HG03175 (cell line): ENCODE measurements around the gene CARD9.
A peak's percentile ranks its signal among the peaks of the same experiment; 100 is the strongest.
"Not testable (repeated sequence)": the region's sequence is repeated elsewhere in the genome, so short reads cannot be mapped to it uniquely, and the experiment has no call there.

Source experiments
- ATAC-seq: cut with Tn5 transposase; IDR thresholded peaks from one replicate; pipeline ENCODE4 v1.9.1; 2021; ENCODE audit warnings: mild to moderate bottlenecking, moderate library complexity; ENCODE audit not compliant: unreplicated experiment

CARD9 gene

DNA sequence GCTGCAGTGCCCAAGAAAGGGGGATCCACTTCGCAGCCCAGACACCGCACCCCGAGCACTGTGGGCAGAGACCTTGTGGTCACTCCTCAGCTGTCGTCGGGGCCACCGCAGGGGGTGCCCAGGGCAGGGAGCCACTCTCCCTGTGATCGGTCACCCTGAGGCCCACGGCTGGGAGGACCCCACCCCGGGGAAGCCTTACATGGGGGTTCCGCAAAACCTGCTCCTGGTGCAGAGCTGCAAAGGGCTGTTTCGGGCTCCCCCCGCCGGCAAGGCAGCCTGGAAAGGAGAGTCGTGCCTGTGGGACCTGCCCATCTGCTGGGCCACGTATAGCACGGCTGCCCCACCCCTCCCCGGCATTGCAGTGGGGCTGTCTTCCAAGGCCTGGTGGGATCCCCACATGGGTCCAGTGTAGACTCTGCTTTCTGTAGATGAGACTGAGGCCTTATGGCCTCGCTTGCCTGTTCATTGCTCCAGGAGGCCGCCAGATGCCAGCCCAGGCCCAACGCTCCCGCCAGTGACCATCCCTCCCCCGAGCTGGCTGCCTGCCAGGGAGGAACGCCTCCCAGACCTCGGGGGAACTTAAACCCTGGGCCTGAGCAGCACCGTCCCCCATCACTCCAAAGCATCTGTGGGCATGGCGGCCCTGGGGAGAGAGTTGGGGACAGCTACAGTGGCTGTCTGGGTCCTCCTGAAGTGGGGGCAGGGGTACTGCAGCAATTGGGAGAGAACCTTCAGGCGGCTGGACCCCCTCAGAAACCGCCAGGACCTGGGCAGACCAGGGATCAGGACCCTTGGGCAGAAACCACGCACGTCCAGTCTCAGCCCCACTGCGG lies 8.3 kb downstream of the CARD9 start:
- ATAC-seq, result no peak

DNA sequence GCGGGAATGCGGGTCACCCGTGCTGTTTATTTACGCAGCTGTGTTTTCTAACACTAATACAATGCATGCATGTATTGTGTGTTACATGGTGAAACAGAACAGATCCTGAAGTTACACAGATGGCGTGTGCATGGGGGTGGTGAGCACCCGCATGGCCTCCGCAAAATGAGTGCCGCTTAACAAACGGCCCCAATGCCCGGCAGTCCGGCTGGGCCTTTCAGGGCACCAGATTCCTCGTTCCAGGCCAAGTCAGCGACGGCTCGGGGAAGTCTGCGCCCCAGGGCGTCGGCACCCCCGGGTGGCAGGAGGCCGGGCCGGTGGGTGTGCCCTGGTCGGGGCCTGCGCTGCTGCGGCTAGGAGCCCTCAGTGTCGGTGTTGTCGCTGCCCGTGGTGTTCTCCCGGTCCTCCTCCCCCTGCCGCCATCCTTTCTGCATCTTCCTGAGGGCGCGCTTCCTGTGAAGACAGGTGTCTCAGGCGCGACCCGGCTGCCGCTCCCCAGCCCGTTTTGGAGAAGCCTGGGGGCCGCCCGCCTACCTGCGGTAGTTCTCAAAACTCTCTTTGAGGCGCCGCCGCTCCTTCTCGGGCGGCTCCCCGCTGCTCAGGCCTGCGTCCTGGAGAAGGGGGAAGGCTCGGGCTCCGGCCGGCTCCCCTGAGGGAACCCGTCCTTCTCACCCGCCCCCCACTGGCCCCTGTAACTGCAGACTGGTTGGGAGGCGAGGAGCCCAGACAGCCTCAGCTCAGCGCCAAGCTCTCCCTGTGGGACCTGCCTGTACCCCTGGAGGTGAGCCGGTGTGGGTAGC lies 9.3 kb downstream of the CARD9 start:
- ATAC-seq, result no peak

DNA sequence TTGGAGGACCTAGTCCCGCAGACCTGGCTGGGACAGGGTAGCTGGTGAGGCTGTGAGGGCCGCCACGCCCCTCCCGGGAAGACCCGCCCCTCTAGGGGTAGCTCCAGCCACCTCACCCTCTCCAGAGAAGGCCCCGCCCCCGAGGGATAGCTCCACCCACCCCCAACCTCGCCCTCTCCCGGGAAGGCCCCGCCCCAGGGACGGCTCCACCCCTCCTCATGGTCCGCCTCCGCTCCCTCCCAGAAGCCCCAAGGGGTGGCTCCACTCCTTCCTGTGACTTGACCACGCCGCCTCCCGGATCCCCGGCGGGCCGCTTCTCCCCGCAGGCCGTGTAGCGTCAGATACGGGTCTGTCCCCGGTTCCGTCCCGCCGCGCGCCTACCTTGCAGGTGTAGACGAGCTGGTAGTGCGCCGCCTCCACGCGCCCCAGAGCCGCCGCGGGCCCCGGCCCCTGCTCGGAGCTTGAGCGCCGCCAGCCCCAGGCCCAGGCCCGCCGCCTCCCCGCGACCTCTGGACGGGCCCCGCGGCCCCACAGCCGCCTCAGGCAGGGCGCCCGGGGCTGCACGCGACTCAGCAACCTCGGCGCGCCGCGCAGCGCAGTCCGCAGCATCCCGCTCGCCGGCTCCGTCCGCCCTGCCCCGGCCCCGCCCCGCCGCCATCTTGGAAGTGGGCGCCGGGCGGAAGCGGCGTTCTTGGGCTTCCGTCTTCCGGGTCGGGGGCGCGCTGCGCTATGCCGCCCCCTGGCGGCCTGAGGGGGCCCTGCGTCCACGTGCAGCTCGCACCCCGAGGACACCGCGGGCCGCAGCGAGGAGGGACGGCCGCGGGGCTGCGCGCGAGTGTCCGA lies 10.1 kb downstream of the CARD9 start, which contains the start of gene DNLZ:
Gene DNLZ (minus strand): TSS at position 639 of the 843 bp plus-strand sequence. CDS start 30 bp downstream, at position 609.
- ATAC-seq, result peak; percentile 67

DNA sequence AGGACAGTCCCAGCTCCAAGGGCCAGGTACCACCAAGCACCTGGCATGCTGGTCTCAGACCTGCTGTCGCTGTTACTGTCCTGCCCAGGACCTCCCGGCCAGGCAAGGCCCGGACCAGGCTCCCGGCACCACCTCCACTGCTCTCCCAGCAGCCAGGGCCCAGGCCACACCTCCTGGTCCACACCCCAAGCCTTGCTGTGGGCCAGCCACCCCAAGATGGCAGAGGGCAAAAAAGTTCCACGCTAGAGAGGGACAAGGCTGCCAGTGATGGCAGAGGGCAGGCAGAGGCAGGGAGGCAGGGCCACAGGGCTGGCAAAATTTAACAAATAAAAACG lies 11.1 kb downstream of the CARD9 start:
- ATAC-seq, result no peak

DNA sequence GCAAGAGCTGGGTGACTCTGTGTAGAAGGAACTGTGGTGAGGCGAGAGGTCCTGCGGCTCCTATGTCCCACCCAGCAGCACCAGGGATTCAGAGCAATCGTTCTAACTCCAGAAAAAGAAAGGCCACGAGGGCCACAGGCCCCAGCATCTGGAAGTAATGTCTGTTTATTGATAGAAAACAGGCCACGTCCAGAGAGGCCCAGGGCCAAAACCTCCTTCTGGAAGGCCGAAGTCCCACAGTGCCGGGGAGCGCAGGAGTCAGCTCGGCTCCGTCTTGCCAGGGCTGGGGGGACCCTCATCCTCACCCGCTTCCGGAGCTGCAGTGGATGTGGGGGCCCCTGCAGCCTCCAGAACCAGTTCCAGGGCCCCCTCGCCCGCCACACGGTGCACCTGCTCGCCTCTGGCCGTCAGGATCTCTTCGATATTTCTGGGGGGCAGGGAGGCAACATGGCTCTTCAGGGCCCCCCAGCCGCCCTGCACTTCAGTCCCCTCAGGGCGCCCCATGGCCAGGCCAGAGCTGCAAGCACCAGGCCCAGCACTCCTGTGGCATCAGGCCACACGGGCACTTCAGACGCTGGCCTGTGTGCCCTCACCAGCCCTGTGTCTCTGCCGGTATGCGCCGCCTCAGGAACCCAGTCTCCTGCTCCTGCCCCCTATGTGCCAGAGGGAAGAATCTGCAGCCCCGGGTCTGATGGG lies 11.6 kb downstream of the CARD9 start:
- ATAC-seq, result no peak

DNA sequence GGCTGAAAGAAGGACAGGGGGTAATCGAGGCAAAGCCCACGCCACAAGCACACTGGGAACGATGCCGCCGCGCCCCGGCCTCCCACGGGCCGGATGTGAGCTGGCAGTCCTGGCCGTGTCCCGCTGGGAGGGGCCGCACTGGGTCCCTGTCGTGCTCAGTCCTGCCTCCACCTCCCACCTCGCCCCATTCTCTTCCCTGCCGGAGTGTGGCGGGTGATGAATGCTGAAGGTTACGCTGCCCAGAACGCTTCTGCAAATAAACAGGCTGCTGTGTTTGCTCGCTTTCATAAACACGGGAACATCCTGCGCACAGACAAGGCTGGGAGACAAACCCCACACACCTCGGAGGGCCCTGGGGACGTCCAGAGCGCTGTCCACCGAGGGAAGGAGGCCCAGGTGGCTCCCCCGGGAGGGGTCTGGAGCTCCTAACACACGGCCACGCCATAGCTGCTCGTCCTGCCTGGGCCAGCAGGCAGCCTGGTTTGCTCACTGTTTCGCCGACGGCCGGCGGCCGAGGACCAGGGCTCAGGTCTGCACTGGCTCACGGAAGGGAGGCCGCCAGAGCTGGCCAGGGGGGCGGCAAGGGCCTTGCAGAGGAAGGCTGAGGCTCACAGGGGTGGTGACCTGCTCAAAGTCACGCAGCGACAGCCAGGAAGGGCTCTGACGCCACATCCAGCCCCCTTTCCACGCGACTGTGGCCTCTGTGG lies 12.3 kb downstream of the CARD9 start:
- ATAC-seq, result no peak

DNA sequence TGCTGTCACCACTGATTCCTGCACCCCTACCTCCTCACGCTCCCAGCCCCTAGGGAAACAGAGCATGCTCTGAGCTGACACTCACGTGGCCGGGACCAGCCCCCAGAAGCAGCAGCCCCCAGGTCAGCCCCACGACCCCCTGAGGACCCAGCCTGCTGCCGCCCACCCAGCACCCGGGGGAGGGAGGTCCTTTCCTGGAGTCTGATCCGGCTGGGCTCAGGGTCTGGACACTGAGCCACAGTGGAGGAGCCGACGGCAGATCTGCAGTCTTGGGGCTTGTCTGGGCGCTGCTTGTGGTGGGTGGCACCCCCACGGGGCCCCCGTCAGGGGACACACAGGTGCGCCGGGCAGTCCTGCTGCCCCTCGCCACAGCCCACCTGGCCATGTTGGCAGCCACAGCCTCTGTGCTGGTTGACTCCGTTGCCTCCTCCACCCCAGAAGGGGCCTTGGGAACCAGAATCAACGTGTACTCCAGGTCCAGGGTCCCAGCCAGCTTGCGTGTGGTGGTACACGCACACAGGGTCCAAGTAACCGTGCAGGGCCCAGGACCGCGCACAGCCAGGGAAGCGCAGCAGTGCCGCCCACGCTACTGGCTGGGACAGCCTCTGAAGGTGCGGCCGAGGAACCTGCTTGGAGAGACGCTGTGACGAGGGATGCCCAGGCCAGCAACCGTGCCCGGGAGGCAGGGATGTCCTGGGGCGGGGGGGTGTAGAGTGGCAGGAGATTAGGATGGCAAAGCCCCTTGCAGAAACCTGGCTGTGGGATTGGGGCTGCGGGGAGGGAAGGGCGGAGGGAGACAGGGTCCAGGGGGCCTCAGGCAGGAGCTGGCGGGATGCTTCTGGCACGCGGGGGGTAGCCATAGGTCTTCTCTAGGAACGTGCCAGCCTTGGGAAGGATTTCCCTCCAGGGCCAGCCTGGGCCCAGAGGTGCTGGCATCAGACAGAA lies 13.4 kb downstream of the CARD9 start:
- ATAC-seq, result no peak

DNA sequence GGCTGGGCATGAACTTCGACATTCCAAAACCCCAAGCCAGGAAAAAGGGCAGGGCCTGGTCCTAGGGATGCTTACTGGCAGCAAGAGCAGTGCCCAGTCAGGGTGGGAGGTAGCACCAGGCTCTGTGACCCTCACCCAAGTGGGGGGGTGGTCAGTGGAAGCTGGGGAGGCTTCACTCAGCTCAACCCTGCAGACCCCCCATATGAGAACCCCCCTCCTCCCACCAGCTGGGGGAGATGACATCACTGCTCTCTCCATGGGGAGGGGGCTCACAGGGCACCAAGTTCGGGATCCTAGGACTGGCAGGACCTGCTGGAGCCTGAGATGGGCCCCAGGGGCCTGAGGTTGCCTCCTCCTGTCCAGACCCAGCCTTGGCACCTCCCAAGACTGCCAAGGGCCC lies 14.6 kb downstream of the CARD9 start:
- ATAC-seq, result no peak

DNA sequence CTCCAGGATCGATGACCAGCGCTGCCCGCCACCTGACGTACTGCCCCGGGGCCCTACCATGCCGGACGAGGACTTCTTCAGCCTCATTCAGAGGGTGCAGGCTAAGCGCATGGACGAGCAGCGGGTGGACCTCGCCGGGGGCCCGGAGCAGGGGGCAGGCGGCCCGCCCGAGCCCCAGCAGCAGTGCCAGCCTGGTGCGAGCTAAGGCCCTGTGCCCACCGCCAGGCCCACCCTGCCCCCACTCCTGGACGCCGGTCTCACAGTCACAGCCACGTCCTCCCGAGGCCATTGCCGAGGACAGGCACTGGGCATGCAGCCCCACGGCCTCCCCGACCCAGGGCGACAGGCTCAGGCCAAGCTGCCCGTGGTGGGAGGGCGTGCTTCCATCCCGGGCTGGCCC lies 15.5 kb downstream of the CARD9 start:
- no peak for ATAC-seq

DNA sequence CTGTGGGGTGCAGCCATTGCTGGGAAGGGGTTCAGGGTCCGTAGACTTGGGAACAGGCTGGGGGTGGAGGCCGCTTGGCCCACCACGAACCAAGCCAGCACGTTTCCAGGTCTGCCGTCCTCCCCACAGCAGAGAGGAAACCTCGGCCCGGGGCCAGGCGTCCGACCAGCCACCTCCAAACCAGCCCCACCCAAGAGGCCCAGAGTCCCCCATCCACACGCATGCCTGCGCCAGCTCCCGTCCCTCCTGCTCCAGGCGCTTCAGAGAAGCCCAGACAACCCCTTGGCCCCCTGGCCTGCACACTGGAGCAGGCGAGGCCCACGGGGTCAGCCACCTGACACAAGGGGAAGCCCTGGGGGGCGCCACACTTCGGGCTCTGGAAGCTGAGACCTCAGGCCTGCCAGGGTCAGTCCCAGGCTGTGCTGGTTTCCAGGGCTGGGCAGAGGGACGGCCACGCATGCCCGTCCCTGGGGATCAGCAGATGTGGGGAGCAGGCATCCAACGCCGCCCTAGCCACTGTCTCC lies 16.2 kb downstream of the CARD9 start:
- no peak for ATAC-seq

DNA sequence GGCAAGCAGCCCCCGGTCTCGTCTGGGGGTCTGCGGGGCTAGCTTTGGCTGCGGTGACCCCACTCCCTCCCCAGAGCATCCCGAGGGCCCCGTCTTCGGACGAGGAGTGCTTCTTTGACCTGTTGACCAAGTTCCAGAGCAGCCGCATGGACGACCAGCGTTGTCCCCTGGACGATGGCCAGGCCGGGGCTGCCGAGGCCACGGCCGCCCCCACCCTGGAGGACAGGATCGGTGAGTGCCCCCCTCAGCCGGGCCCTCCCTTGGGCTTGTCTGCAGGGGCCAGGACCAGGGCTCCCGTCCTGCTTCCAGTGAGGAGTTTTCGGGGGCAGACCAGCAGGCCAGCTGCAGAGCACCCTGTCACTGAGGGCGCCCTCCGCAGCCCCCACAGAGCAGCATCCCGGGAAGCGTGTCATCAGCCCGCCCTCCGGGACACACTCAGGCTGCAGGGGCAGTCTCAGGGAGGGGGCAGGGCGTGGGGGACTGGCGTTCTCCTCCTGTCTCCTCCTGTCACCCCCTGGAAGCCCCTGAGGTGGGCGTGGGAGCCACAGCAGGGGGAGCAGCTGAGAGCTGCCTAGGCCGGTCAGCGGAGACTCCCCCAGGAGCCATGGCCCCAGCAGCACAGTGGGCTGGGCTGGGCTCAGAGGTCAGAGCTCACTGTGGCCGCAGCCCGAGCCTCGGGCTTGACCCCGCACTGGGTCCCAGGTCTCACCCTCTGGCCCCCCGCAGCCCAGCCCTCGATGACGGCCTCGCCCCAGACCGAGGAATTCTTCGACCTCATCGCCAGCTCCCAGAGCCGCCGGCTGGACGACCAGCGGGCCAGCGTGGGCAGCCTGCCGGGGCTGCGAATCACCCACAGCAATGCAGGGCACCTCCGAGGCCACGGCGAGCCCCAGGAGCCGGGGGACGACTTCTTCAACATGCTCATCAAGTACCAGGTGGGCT lies 17.6 kb downstream of the CARD9 start:
- no peak for ATAC-seq

DNA sequence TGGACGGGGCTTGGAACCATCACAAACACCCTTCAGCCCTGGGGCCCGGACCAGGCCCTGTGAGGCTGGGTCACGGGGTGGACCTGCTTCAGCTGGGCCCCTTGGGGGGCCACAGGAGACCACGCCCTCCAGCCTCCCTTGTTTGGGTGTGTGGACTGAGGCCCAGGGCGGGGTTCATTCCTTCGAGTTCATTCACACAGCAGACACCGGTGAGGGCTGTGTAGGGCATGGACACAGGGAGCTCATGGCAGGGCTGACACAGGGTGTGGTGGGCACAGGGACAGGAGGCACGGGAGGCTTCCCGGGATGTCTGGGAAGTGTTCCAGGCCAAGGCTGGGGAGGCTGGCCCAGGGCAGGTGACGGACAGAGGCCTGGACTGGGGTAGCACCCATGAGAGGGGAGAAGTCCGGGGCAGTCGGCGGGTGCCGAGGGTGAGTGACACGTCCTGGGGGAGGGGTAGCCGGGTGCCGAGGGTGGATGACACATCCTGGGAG lies 18.8 kb downstream of the CARD9 start:
- ATAC-seq, result no peak

DNA sequence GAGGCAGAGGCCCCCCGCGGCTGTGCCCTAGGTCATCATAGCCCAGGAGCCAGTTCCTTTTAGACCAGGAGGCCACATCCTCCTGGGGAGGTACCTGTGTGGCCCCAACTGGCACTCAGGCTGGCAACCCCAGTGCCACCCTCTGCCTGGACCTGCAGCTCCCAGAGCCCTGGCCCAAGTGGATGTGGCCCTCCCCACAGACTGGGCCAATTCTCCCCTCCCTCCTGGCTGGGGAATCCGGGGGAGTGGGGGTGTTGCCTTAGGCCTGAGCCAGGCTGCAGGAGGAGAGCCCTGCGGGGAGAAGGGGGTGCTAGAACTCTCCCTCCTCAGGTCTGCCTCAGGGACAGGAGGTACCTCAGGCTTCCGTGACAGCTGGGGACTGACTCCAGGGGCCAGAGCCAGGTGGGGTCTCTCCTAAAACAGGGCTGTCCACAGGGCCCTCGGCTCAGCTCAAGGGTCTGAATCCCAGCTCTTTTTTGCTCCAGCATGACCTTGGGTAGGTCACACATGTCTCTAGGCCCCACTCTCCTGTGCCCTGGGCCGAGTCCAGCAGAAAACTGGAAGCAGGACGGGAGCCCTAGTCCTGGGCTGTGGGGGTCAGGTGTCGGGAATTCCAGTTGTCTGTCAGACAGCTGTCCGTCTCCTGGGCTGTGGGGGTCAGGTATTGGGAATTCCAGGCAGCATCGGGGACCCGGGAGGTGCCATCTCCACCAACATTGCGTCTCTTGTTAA lies 19.5 kb downstream of the CARD9 start:
- no peak for ATAC-seq

DNA sequence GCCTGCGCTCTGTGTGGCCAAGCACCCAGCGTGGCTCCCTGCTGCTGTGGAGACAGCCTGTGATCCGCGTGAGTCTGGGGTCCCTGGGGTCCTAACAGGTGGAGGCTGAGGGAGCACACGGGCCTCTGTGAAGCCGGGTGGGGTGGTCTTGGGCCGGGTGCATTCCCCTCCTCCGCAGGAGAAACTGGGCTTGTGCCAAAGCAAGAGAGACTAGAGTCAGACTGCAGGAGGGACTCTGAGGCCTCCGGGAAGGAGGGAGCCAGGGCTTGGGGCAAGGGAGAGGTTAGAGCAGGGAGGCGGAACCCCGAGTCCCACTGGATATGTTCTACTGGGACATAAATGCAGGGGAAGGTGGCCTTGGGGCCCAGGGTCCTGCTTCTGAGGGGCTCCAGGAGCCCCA lies 20.4 kb downstream of the CARD9 start:
- no peak for ATAC-seq

DNA sequence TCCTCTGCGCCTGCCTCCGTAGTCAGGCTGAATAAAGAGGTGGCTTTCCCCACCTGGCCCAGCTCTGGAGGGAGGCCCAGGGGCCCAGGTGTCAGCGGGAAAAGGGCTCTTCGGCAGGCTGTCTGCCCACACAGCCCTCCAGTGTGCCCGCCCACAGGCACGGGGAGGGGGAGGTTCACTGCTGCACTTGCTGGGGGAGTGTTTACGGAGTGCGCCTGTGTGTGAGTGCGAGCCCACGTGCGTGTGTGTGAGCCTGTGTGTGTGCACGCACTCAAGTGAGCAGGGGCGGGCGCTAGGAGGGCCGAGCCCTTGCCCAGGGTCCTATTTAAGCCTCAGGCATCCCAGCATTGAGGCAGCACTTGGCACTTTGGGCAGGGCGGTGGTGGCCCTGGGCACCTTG lies 20.8 kb downstream of the CARD9 start:
- ATAC-seq, result no peak

DNA sequence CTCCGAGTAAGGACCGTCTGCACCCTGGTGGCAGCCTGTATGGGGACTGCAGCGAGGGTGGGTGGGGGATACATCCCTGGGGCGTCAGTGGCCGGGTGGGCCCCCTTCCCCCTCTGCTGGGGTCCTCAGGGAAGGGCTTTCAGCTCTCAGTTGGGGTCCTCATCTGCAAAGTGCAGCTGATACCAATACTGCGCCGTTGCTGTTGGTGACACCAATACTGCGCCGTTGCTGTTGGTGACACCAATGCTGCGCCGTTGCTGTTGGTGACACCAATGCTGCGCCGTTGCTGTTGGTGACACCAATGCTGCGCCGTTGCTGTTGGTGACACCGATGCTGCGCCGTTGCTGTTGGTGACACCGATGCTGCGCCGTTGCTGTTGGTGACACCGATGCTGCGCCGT lies 21.6 kb downstream of the CARD9 start:
- ATAC-seq, result not testable (repeated sequence)
